ENCODE results near the gene C2CD2. TPM values are rescaled to one million over a fixed set of nuclear protein-coding genes. Genes with fewer than 3 reads are reported as not detected.
"Not testable (repeated sequence)": the region's sequence is repeated elsewhere in the genome, so short reads cannot be mapped to it uniquely, and the experiment has no call there.

The C2CD2 gene
- total and polyA plus RNA-seq, 3 donors from 2014 or later: 8.6 to 17.4 (median 13.2) TPM

DNA sequence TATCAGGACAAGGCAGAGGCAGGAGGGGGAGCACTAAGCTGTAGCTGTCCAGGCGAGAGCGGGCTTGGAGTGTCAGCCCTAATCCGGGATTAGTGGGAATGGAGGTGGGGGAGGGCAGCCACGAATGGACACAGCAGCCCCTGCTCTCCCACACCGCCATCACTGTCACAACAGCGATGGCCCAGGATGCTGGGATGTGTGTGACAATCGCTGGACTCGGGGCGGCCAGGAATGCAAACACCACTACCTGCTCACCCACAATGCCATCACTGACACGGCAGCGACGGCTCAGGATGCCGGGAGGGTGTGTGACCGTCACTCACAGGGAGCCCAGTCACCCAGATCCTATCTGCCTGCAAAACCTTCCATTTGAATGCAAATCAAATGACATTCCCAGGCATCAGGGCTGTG is 2.9 kb downstream of the C2CD2 start:
- Histone ChIP-seq H3K36me3 (ENCODE audit: low read depth, missing control alignments) (no peaks in the 10 kb centered on the region), H3K4me3 (no peak overlapping the region), H3K4me1 (peaks cover 3% of the 10 kb centered on the region), H3K27me3 (no peaks in the 10 kb centered on the region), H3K27ac (no peak overlapping the region), H3K9me3 (no peaks in the 10 kb centered on the region)
- 87 to 95% methylated on average over 14 of the region's 14 CpGs for WGBS, 2 donors
- no peak for DNase-seq
- intact Hi-C loops (cut with DNase I; ENCODE audit: low total_unique reads): loop anchor here (10.0 kb wide), 1 partner anchor 64 kb away; the partner anchor contains the start of gene ZBTB21
- TF ChIP-seq, protein P1, sequence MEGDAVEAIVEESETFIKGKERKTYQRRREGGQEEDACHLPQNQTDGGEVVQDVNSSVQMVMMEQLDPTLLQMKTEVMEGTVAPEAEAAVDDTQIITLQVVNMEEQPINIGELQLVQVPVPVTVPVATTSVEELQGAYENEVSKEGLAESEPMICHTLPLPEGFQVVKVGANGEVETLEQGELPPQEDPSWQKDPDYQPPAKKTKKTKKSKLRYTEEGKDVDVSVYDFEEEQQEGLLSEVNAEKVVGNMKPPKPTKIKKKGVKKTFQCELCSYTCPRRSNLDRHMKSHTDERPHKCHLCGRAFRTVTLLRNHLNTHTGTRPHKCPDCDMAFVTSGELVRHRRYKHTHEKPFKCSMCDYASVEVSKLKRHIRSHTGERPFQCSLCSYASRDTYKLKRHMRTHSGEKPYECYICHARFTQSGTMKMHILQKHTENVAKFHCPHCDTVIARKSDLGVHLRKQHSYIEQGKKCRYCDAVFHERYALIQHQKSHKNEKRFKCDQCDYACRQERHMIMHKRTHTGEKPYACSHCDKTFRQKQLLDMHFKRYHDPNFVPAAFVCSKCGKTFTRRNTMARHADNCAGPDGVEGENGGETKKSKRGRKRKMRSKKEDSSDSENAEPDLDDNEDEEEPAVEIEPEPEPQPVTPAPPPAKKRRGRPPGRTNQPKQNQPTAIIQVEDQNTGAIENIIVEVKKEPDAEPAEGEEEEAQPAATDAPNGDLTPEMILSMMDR (IDR thresholded peaks at IDR 0.05): no peak
- TF ChIP-seq POLR2A (IDR thresholded peaks at IDR 0.05): no peak

DNA sequence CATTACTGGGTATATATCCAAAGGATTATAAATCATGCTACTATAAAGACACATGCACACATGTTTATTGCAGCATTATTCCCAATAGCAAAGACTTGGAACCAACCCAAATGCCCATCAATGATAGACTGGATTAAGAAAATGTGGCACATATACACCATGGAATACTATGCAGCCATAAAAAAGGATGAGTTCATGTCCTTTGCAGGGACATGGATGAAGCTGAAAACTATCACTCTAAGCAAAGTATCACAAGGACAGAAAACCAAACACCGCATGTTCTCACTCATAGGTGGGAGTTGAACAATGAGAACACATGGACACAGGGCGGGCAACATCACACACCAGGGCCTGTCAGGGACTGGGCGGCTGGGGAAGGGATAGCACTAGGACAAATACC is 4.2 kb downstream of the C2CD2 start:
- not testable (repeated sequence) for H3K27me3 ChIP-seq; H3K36me3 ChIP-seq (ENCODE audit: low read depth, missing control alignments); H3K4me1 ChIP-seq; H3K4me3 ChIP-seq; DNase-seq; H3K9me3 ChIP-seq; H3K27ac ChIP-seq
- 88 to 97% methylated on average over 3 of the region's 3 CpGs for WGBS, 2 donors
- intact Hi-C loops (cut with DNase I; ENCODE audit: low total_unique reads): loop anchor here (10.0 kb wide), 1 partner anchor 65 kb away; the partner anchor contains the start of gene ZBTB21

DNA sequence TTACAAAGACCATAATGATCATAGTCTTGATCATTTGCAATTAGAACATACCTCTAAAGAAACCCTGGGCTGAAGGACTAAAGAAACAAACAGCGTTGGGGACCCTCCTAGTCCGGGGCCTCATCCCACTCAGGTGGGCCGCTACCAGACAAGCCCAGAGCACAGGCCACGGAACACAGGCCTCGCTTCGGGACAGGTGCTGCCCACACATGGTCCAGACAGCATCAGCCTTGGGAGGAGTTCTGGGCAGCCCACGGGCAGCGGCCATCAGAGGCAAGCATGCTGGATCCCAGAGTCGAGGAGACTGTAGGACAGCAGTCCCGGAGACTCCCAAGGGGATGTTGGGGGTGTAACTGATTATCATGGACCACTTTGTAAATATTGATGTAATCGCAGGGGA is 4.9 kb downstream of the C2CD2 start:
- 91 to 95% methylated on average over 5 to 11 of the region's 11 CpGs for WGBS, 2 donors
- Histone ChIP-seq H3K4me3 (no peak overlapping the region), H3K27me3 (no peaks in the 10 kb centered on the region), H3K27ac (no peak overlapping the region), H3K9me3 (no peaks in the 10 kb centered on the region), H3K36me3 (ENCODE audit: low read depth, missing control alignments) (no peaks in the 10 kb centered on the region), H3K4me1 (peaks cover 3% of the 10 kb centered on the region)
- TF ChIP-seq POLR2A (IDR thresholded peaks at IDR 0.05): no peak
- TF ChIP-seq, protein P1 (IDR thresholded peaks at IDR 0.05): no peak
- intact Hi-C loops (cut with DNase I; ENCODE audit: low total_unique reads): no loop called here
- no peak for DNase-seq

DNA sequence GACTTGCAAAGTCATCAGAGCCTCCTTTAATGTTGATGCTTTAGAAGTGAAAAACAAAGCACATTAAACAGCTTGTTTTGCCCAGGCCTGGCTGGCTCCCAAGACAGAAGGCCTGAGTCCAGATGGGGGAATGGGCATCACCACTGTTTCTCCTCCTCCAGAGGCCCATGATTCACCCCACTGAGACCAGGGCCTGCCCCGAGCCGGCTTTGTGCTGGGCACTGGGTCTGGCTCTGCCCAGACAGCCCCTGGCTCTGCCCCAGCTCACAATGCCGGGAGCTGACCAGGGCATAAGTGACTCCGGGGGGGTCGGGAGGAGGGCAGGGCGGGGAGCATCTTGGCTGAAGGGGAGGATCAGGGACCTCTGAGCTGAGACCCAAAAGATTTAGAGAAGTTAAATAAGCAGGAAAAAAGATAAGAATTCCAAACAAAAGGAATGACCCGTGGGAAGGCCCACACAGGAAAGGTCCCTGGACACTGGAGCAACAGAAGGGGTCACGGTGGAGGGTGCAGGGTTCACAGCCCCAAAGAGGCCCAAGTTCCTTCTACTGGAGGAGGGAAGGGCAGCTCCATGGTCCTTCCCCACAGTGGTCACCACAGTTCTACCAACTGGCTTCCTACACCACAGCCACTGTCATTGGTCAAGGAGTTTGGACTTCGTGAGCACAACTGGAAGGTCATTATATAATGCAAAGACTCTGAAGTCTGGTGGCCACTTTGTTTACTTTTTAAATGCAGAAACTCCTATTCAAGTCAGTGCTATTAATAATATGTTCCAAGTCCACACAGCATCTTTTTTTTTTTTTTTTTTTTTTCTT is 5.5 kb downstream of the C2CD2 start:
- Histone ChIP-seq H3K36me3 (ENCODE audit: low read depth, missing control alignments) (no peaks in the 10 kb centered on the region), H3K27ac (peak overlapping the region in 1 of 2 donors; percentile 8), H3K27me3 (no peaks in the 10 kb centered on the region), H3K4me3 (no peak overlapping the region), H3K4me1 (peaks cover 3% of the 10 kb centered on the region), H3K9me3 (no peaks in the 10 kb centered on the region)
- no peak for DNase-seq
- no peak for TF ChIP-seq POLR2A (IDR thresholded peaks at IDR 0.05)
- TF ChIP-seq, protein P1 (IDR thresholded peaks at IDR 0.05): no peak
- 44 to 45% methylated on average over 7 to 9 of the region's 9 CpGs for WGBS, 2 donors
- intact Hi-C loops (cut with DNase I; ENCODE audit: low total_unique reads): no loop called here

DNA sequence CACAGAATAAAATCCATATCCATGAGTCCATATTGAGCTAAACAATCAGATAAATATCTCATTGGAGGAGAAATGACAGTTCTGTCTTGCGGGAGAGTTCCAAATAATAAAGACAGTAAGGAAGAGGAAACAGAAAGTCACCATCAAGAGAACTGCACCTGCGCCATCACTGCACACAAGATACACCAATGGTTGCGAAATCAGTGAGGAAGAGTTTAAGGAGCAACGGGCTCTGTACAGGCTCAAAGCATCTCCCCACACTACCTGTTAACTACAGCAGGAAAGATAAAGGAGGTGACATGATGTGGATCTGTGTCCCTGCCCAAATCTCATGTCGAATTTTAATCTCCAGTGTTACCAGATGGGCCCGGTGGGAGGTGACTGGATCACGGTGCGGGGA is 7.8 kb downstream of the C2CD2 start:
- no peak for DNase-seq
- 90 to 91% methylated on average over 8 of the region's 8 CpGs for whole genome bisulfite sequencing, 2 donors
- Histone ChIP-seq H3K9me3 (no peaks in the 10 kb centered on the region), H3K36me3 (ENCODE audit: low read depth, missing control alignments) (no peaks in the 10 kb centered on the region), H3K27ac (no peak overlapping the region), H3K27me3 (no peaks in the 10 kb centered on the region), H3K4me3 (no peak overlapping the region), H3K4me1 (no peaks in the 10 kb centered on the region)
- TF ChIP-seq, protein P1 (IDR thresholded peaks at IDR 0.05): no peak
- intact Hi-C loops (cut with DNase I; ENCODE audit: low total_unique reads): no loop called here
